ENCODE results near the gene TRMT1. TPM values are rescaled to one million over a fixed set of nuclear protein-coding genes. Genes with fewer than 3 reads are reported as not detected.

TRMT1 gene
- polyA plus RNA-seq, 3 donors = 14.5 to 94.7 (median 14.5) TPM

DNA sequence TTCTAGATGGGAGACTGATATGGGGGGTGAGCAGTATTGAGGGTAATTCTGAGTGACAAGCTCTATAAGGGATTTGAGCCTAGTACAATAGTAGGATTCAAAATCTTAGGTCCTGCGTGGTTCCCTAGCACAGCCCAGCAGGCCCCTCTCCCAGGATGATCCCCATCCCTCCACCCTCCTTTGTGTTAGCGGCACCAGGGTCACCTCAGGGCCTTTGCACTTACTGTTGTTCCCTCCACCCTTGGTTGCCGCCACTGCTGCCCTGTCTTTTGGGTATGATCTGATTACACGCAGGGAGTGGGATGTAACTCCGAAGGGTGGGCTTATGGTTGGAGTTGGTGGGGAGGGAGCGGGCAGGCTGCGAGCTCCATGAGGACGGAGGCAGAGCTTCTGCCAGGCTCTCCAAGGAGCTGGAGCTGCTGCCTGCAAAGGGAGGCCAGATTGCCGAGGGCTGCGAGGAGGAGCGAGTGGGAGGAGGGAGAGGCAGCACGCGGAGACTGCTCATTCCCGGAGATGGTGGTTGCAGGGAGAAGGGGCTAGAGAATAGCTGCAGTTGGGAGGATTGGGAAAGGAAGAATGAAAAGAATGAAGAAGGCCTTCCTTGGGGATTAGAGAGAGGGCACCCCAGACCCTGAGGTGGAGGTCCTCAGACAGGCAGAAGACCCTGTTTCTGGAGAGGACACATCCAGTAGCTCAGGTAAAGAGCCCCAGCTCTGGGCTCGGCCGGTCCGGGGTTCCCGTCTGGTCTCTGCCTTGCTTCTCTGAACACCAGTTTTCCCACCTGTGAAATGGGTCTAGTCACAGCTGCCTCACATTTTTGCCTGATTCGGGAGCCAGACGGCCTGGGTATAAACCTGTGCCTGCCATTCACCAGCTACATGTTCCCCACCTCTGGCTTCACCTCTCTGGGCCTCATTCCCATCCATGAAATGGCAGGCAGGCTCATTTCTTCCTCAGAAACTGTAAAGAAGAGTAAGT, 6.7 kb upstream of the TRMT1 start:
- 95% methylated on average over 16 of the region's 20 CpGs for WGBS (ENCODE audit: insufficient coverage)
- H3K4me1 ChIP-seq (ENCODE audit: control insufficient read depth in 1 of 2, insufficient read depth in 2 of 2, low read length in 2 of 2) = peaks cover 16 to 23% of the 10 kb centered on the region in 2 donors
- H3K36me3 ChIP-seq (replicated peaks in 1 of 2; ENCODE audit: control insufficient read depth in 1 of 2, insufficient read depth in 2 of 2, low read length in 2 of 2) = peaks cover 5 to 44% of the 10 kb centered on the region in 2 donors
- TF ChIP-seq, protein P1, sequence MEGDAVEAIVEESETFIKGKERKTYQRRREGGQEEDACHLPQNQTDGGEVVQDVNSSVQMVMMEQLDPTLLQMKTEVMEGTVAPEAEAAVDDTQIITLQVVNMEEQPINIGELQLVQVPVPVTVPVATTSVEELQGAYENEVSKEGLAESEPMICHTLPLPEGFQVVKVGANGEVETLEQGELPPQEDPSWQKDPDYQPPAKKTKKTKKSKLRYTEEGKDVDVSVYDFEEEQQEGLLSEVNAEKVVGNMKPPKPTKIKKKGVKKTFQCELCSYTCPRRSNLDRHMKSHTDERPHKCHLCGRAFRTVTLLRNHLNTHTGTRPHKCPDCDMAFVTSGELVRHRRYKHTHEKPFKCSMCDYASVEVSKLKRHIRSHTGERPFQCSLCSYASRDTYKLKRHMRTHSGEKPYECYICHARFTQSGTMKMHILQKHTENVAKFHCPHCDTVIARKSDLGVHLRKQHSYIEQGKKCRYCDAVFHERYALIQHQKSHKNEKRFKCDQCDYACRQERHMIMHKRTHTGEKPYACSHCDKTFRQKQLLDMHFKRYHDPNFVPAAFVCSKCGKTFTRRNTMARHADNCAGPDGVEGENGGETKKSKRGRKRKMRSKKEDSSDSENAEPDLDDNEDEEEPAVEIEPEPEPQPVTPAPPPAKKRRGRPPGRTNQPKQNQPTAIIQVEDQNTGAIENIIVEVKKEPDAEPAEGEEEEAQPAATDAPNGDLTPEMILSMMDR (IDR thresholded peaks at IDR 0.05) = no peak
- H2AFZ ChIP-seq (ENCODE audit: insufficient read depth, low read depth, low read length, poor library complexity, severe bottlenecking) = no peak overlapping the region
- no peak for DNase-seq
- Mint-ChIP-seq H3K27me3 (ENCODE audit: low read depth in 3 of 3) (no peaks in the 10 kb centered on the region), H3K4me3 (no peak overlapping the region), H3K27ac (peak overlapping the region in 2 of 7 donors; percentile 50 to 75), H3K36me3 (peaks cover 17 to 36% of the 10 kb centered on the region in 2 donors), H3K4me1 (peaks cover 37% of the 10 kb centered on the region), H3K9me3 (peaks cover 0 to 1% (median 0%) of the 10 kb centered on the region in 7 donors)
- intact Hi-C loops (cut with micrococcal nuclease) = no loop called here
- no peaks in the 10 kb centered on the region for H3K27me3 ChIP-seq (ENCODE audit: control insufficient read depth in 2 of 2, insufficient read depth in 2 of 2, low read length in 2 of 2)
- no peak overlapping the region for H3K27ac ChIP-seq (ENCODE audit: low read depth in 1 of 2, low read length in 2 of 2)
- H3K4me2 ChIP-seq (replicated peaks; ENCODE audit: extremely low read depth, low read length, poor library complexity, severe bottlenecking) = no peak overlapping the region
- peaks cover 96% of the 10 kb centered on the region for H3K79me2 ChIP-seq (ENCODE audit: insufficient read depth, low read length)
- H3K9me3 ChIP-seq (replicated peaks in 1 of 2; ENCODE audit: control insufficient read depth in 1 of 2, insufficient read depth in 1 of 2, low read length in 2 of 2) = no peaks in the 10 kb centered on the region
- H3K9ac ChIP-seq (ENCODE audit: insufficient read depth, low read length, poor library complexity, severe bottlenecking) = no peak overlapping the region
- peaks cover 80% of the 10 kb centered on the region for H4K20me1 ChIP-seq (ENCODE audit: insufficient read depth, low read length)
- no peak overlapping the region for H3K4me3 ChIP-seq (replicated peaks in 1 of 3; ENCODE audit: low read depth in 2 of 3, low read length in 3 of 3)

DNA sequence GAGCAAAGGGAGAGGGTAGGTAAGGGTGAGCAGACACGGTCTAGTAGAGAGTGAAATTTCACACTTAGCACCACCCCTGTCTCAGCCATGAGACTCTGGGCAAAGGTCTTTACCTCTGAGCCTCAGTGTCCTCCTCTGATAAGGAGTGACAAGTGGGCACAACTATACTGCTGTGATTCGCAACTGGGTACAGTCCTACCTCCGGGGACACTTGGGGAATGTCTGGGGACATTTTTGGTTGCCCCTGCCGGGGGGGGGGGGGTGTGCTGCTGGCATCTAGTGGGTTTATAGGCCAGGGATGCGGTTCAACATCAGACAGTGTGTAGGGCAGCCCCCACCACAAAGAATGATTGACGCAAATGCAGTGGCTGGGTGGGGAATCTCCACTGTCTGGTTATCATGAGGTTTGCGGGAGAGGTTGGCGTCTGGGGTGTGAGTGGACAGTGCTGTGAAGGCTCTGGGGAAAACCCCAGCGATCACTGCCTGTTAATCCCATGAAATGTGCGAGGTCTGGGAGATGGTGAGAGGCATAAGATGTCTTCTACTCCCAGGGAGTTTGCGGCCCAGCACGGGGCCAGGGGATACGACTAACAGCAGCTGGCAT, 5.8 kb upstream of the TRMT1 start:
- H3K4me2 ChIP-seq (replicated peaks; ENCODE audit: extremely low read depth, low read length, poor library complexity, severe bottlenecking) = no peak overlapping the region
- no peak overlapping the region for H3K27ac ChIP-seq (ENCODE audit: low read depth in 1 of 2, low read length in 2 of 2)

More for the DNA sequence above, 5.8 kb upstream of the TRMT1 start:
- no peak overlapping the region for H2AFZ ChIP-seq (ENCODE audit: insufficient read depth, low read depth, low read length, poor library complexity, severe bottlenecking)
- H3K79me2 ChIP-seq (ENCODE audit: insufficient read depth, low read length) = peaks cover 88% of the 10 kb centered on the region
- H3K9ac ChIP-seq (ENCODE audit: insufficient read depth, low read length, poor library complexity, severe bottlenecking) = no peak overlapping the region
- no peak for DNase-seq
- no peak overlapping the region for H3K4me3 ChIP-seq (replicated peaks in 1 of 3; ENCODE audit: low read depth in 2 of 3, low read length in 3 of 3)
- H4K20me1 ChIP-seq (ENCODE audit: insufficient read depth, low read length) = peaks cover 71% of the 10 kb centered on the region
- Mint-ChIP-seq H3K4me1 (peaks cover 38% of the 10 kb centered on the region), H3K4me3 (no peak overlapping the region), H3K27ac (no peak overlapping the region), H3K36me3 (peaks cover 17 to 36% of the 10 kb centered on the region in 2 donors), H3K9me3 (peaks cover 0 to 1% (median 0%) of the 10 kb centered on the region in 7 donors), H3K27me3 (ENCODE audit: low read depth in 3 of 3) (no peaks in the 10 kb centered on the region)
- H3K4me1 ChIP-seq (ENCODE audit: control insufficient read depth in 1 of 2, insufficient read depth in 2 of 2, low read length in 2 of 2) = peaks cover 20 to 29% of the 10 kb centered on the region in 2 donors
- no peaks in the 10 kb centered on the region for H3K27me3 ChIP-seq (ENCODE audit: control insufficient read depth in 2 of 2, insufficient read depth in 2 of 2, low read length in 2 of 2)
- TF ChIP-seq, protein P1 (IDR thresholded peaks at IDR 0.05) = no peak
- H3K36me3 ChIP-seq (replicated peaks in 1 of 2; ENCODE audit: control insufficient read depth in 1 of 2, insufficient read depth in 2 of 2, low read length in 2 of 2) = peaks cover 5 to 44% of the 10 kb centered on the region in 2 donors
- H3K9me3 ChIP-seq (replicated peaks in 1 of 2; ENCODE audit: control insufficient read depth in 1 of 2, insufficient read depth in 1 of 2, low read length in 2 of 2) = no peaks in the 10 kb centered on the region
- whole genome bisulfite sequencing (ENCODE audit: insufficient coverage) = 100% methylated on average over 8 of the region's 13 CpGs
- intact Hi-C loops (cut with micrococcal nuclease) = no loop called here

All from CD14-positive monocyte (primary cell).